Endothelial cell of umbilical vein (primary cell): ENCODE measurements around the gene TIMP4. TPM values are rescaled to one million over a fixed set of nuclear protein-coding genes. Genes with fewer than 3 reads are reported as not detected.

Source experiments
- BruUV-seq: library from RNA; stranded (reverse); fragments of 400-500 nt; replicated peaks from 2 replicates; lab custom pipeline; 2021; lab: Mats Ljungman, UMichigan
- CTCF ChIA-PET: fragments of 300-600, 350-600 bp; sonication (Branson Sonifier 250); formaldehyde crosslinking; loops from one replicate; lab custom pipeline; 2021; ENCODE audit warnings: antibody characterized with exemption, inconsistent platforms; lab: Charles Lee
- POLR2A ChIA-PET: fragments of 300-600, 350-600 bp; sonication (Branson Sonifier 250); formaldehyde crosslinking; loops from one replicate; lab custom pipeline; 2021; ENCODE audit warnings: antibody characterized with exemption, inconsistent platforms; lab: Charles Lee
- DNase-seq: peaks from one replicate; pipeline ENCODE4 v3.0.0-alpha.2; 2011; ENCODE audit warnings: low read depth, low spot score
- FAIRE-seq: peaks from 2 replicates; lab custom pipeline; 2011; peaks lifted over from hg19 to GRCh38; lab: Jason Lieb, UNC
- H2AFZ ChIP-seq: 2 replicates; pipeline ENCODE4 v1.6.0; 2012; ENCODE audit warnings: low read depth, low read length, control low read depth, inconsistent platforms
- H3K27ac ChIP-seq: 2 replicates; pipeline ENCODE4 v1.5.1; 2011; ENCODE audit warnings: low read depth, mild to moderate bottlenecking, control low read depth, low read length, moderate library complexity; ENCODE audit not compliant: insufficient read depth
- H3K27me3 ChIP-seq, 2 experiments: 2 replicates each; pipeline versions ENCODE4 v1.6.0 to v1.6.1; 2011; ENCODE audit warnings: low read length in 2 of 2, mixed read lengths in 1 of 2; ENCODE audit not compliant: control insufficient read depth in 2 of 2, insufficient read depth in 2 of 2
- H3K36me3 ChIP-seq, 2 experiments: 2 replicates in 1 of 2; 3 replicates in 1 of 2; pipeline ENCODE4 v1.5.1; 2011; ENCODE audit warnings: low read length in 2 of 2, mild to moderate bottlenecking in 1 of 2, moderate library complexity in 1 of 2; ENCODE audit not compliant: control insufficient read depth in 2 of 2, insufficient read depth in 2 of 2; ENCODE audit errors: extremely low read depth in 1 of 2
- H3K4me1 ChIP-seq: 3 replicates; pipeline ENCODE4 v1.5.1; 2011; ENCODE audit warnings: mild to moderate bottlenecking, low read length; ENCODE audit not compliant: control insufficient read depth, insufficient read depth; ENCODE audit errors: extremely low read depth
- H3K4me2 ChIP-seq: 2 replicates; pipeline ENCODE4 v1.6.1; 2011; ENCODE audit warnings: low read length, control low read depth, mixed read lengths; ENCODE audit not compliant: insufficient read depth
- H3K4me3 ChIP-seq, 3 experiments: fragments of 200-600 bp in 1 of 3; sonication (generic), shearing (Covaris generic) in 1 of 3; replicated peaks in 1 of 3; 2 replicates each; pipeline ENCODE4 v1.5.1; 2011 to 2016; ENCODE audit warnings: control low read depth in 3 of 3, low read length in 3 of 3, mild to moderate bottlenecking in 2 of 3, inconsistent platforms in 1 of 3, low read depth in 1 of 3, moderate library complexity in 1 of 3; ENCODE audit not compliant: insufficient read depth in 1 of 3
- H3K79me2 ChIP-seq: 2 replicates; pipeline ENCODE4 v1.6.0; 2012; ENCODE audit warnings: low read length, inconsistent platforms; ENCODE audit not compliant: control insufficient read depth, insufficient read depth
- H3K9ac ChIP-seq: replicated peaks from 2 replicates; pipeline ENCODE3; 2011; ENCODE audit warnings: low read length, control low read depth; ENCODE audit not compliant: insufficient read depth; ENCODE audit errors: extremely low read depth
- H3K9me1 ChIP-seq: replicated peaks from 3 replicates; pipeline ENCODE4 v1.6.0; 2011; ENCODE audit warnings: mild to moderate bottlenecking, low read length; ENCODE audit not compliant: control insufficient read depth, insufficient read depth; ENCODE audit errors: extremely low read depth
- H3K9me3 ChIP-seq: replicated peaks from 2 replicates; pipeline ENCODE4 v1.5.1; 2012; ENCODE audit warnings: low read length, inconsistent platforms; ENCODE audit not compliant: control insufficient read depth, insufficient read depth
- H4K20me1 ChIP-seq: replicated peaks from 2 replicates; pipeline ENCODE3; 2011; ENCODE audit warnings: mild to moderate bottlenecking, low read length; ENCODE audit not compliant: control insufficient read depth, insufficient read depth; ENCODE audit errors: extremely low read depth
- CTCF ChIP-seq, 2 donors: IDR thresholded peaks; 1 replicate in 1 of 2; 2 replicates in 1 of 2; pipeline ENCODE4 v1.5.1; 2011; ENCODE audit warnings: low read length in 2 of 2, mild to moderate bottlenecking in 2 of 2, moderate library complexity in 2 of 2, control low read depth in 1 of 2, inconsistent platforms in 1 of 2, low read depth in 1 of 2; ENCODE audit not compliant: insufficient read depth in 1 of 2; ENCODE audit errors: extremely low read depth in 1 of 2
- EZH2 ChIP-seq: IDR thresholded peaks from 2 replicates; pipeline ENCODE4 v1.6.1; 2012; ENCODE audit warnings: borderline replicate concordance, low read depth, mild to moderate bottlenecking, moderate library complexity, low read length, inconsistent platforms; ENCODE audit not compliant: severe bottlenecking
- FOS ChIP-seq: IDR thresholded peaks from 2 replicates; pipeline ENCODE4 v1.6.1; 2011; ENCODE audit warnings: mild to moderate bottlenecking, low read length, moderate library complexity, borderline replicate concordance; ENCODE audit not compliant: insufficient read depth
- GATA2 ChIP-seq: IDR thresholded peaks from 2 replicates; pipeline ENCODE4 v1.7.0; 2011; ENCODE audit warnings: low read depth, mild to moderate bottlenecking, moderate library complexity, mixed read lengths, low read length; ENCODE audit not compliant: insufficient read length, insufficient read depth
- JUN ChIP-seq: IDR thresholded peaks from 2 replicates; pipeline ENCODE4 v1.6.1; 2011; ENCODE audit warnings: borderline replicate concordance, low read depth; ENCODE audit not compliant: insufficient read length, insufficient read depth
- MYC ChIP-seq: IDR thresholded peaks from one replicate; pipeline ENCODE4 v1.6.1; 2011; ENCODE audit warnings: mild to moderate bottlenecking, low read depth, low read length
- POLR2A ChIP-seq: IDR thresholded peaks from 2 replicates; pipeline ENCODE4 v1.6.1; 2012; ENCODE audit warnings: low read depth, mild to moderate bottlenecking, control low read depth, low read length
- POLR2AphosphoS5 ChIP-seq: IDR thresholded peaks from 2 replicates; pipeline ENCODE4 v1.6.1; 2012; ENCODE audit warnings: low read depth, mild to moderate bottlenecking, control low read depth, low read length, moderate library complexity; ENCODE audit not compliant: insufficient read depth
- dilution Hi-C: fragments of 300-500 bp; cut with MboI; formaldehyde crosslinking; loops from one replicate; pipeline ENCODE4 v1.15.0; 2019; ENCODE audit warnings: low sequenced_read_pairs; ENCODE audit not compliant: extremely low pct_ligation_motif_present
- intact Hi-C: fragments of 100-400 bp; cut with micrococcal nuclease; formaldehyde crosslinking; loops from one replicate; pipeline ENCODE4 v1.10.0; 2022
- polyA plus RNA-seq, 4 experiments: library from polyadenylated mRNA; depleted of rRNA in 3 of 4; stranded (reverse) in 3 of 4; unstranded in 1 of 4; fragments of >200 nt; gene quantifications; 2 replicates each; pipeline versions ENCODE4 v1.2.1 to v1.2.3, GENCODE V29; 2011 to 2012; ENCODE audit warnings: missing spikeins in 1 of 4
- total RNA-seq: library from RNA; stranded (reverse); gene quantifications from 2 replicates; pipeline ENCODE4 v1.2.3, GENCODE V29; 2021
- TF ChIP-seq, protein P1 (sequence below): IDR thresholded peaks from 2 replicates; pipeline ENCODE4 v1.6.1; 2011; ENCODE audit not compliant: insufficient read depth, insufficient read length

TIMP4 gene
- total and polyA plus RNA-seq, 2 donors (not counting 3 experiments of a cell fraction or from before 2014, with no cell fraction given): 0.07 to 0.40 TPM

- Histone ChIP-seq H3K79me2 (no peaks in the 10 kb centered on the region), H3K4me3 (no peak overlapping the region), H3K27ac (no peak overlapping the region), H3K4me1 (no peaks in the 10 kb centered on the region), H3K9me1 (no peaks in the 10 kb centered on the region), H3K27me3 (peaks cover 6 to 7% of the 10 kb centered on the region in 2 experiments), H3K4me2 (no peak overlapping the region), H4K20me1 (no peaks in the 10 kb centered on the region), H3K36me3 (no peaks in the 10 kb centered on the region), H2AFZ (no peak overlapping the region), H3K9me3 (no peaks in the 10 kb centered on the region), H3K9ac (no peak overlapping the region)
- BruUV-seq: no TSS peak
- CTCF ChIA-PET: interaction anchor here (2.2 kb wide), 1 partner anchor 20 kb away, joined by 12 read pairs; no protein-coding TSS in a partner anchor
- DNase-seq (no peak), FAIRE-seq (no peak)
- intact Hi-C loops: no loop called here
- TF ChIP-seq EZH2 (no peak), FOS (no peak), POLR2A (no peak), POLR2AphosphoS5 (no peak), GATA2 (no peak), MYC (no peak), JUN (no peak), CTCF (IDR thresholded peaks at IDR 0.05; ENCODE audit: extremely low read depth in 1 of 2, insufficient read depth in 1 of 2, low read depth in 1 of 2, low read length in 2 of 2) (no peak)
- TF ChIP-seq, protein P1, sequence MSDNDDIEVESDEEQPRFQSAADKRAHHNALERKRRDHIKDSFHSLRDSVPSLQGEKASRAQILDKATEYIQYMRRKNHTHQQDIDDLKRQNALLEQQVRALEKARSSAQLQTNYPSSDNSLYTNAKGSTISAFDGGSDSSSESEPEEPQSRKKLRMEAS: no peak
- POLR2A ChIA-PET: no interaction called here
- dilution Hi-C loops: no loop called here
Observed at GRCh38 chr3:12157026-12157425, 1.7 kb downstream of the TIMP4 start.
